C4-2B (cell line): ENCODE measurements around the gene CEP152.

Experiments
- ZFX ChIP-seq: fragments of 450-650 bp; IDR thresholded peaks from 2 replicates; pipeline ENCODE4 v1.6.1; 2017
- TF ChIP-seq, protein P1 (sequence below): fragments of 450-650 bp; conservative IDR thresholded peaks from 2 replicates; pipeline ENCODE4 v1.5.1; 2017; ENCODE audit warnings: mild to moderate bottlenecking

DNA sequence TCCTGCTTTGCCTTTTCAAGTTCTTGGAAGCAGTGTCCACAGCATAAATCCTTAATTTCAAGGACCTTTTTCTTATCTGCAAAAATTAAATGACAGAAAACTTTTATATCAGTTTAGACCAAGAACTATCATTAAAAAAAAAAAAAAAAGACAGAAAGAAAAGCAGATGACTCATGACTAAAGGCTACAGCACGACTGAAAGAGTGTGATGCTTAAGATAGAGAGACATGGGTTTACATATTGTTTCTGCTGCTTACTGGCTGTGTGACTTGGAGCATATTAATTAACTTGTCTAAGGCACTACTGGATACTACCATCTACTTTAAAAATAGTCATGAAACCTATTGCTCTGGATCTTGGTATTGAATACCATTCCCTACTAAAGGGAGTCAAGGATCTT, 62.3 kb downstream of the CEP152 start:
- TF ChIP-seq, protein P1, sequence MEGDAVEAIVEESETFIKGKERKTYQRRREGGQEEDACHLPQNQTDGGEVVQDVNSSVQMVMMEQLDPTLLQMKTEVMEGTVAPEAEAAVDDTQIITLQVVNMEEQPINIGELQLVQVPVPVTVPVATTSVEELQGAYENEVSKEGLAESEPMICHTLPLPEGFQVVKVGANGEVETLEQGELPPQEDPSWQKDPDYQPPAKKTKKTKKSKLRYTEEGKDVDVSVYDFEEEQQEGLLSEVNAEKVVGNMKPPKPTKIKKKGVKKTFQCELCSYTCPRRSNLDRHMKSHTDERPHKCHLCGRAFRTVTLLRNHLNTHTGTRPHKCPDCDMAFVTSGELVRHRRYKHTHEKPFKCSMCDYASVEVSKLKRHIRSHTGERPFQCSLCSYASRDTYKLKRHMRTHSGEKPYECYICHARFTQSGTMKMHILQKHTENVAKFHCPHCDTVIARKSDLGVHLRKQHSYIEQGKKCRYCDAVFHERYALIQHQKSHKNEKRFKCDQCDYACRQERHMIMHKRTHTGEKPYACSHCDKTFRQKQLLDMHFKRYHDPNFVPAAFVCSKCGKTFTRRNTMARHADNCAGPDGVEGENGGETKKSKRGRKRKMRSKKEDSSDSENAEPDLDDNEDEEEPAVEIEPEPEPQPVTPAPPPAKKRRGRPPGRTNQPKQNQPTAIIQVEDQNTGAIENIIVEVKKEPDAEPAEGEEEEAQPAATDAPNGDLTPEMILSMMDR = no peak
- TF ChIP-seq ZFX = no peak
